Measurements from ENCODE around the gene HEPN1.

HEPN1 gene

GRCh38 chr11:124886476-124886875 is 32.6 kb upstream of the HEPN1 start:
- no peak for DNase-seq

- DNase-seq = no peak
These were observed 31.9 kb upstream of the HEPN1 start for GRCh38 chr11:124886978-124887666.

- DNase-seq = no peak
These were observed 31.4 kb upstream of the HEPN1 start for GRCh38 chr11:124887667-124888013.

GRCh38 chr11:124889191-124890091 is 29.6 kb upstream of the HEPN1 start:
- DNase-seq = no peak

GRCh38 chr11:124890151-124890550 is 28.9 kb upstream of the HEPN1 start:
- DNase-seq = no peak

- no peak for DNase-seq
These were observed 28.2 kb upstream of the HEPN1 start for GRCh38 chr11:124890683-124891372.

- DNase-seq = no peak
These were observed 27.6 kb upstream of the HEPN1 start for GRCh38 chr11:124891373-124891861.

GRCh38 chr11:124892146-124892545 is 26.9 kb upstream of the HEPN1 start:
- no peak for DNase-seq

GRCh38 chr11:124892750-124893454 is 26.1 kb upstream of the HEPN1 start:
- DNase-seq = no peak

- DNase-seq = no peak
These were observed 25.2 kb upstream of the HEPN1 start for GRCh38 chr11:124893781-124894401.

GRCh38 chr11:124894606-124895430 is 24.2 kb upstream of the HEPN1 start:
- no peak for DNase-seq

- DNase-seq = no peak
These were observed 23.5 kb upstream of the HEPN1 start for GRCh38 chr11:124895471-124895971.

- DNase-seq = no peak
These were observed 22.8 kb upstream of the HEPN1 start for GRCh38 chr11:124896071-124896750.

GRCh38 chr11:124896821-124897391 is 22.1 kb upstream of the HEPN1 start:
- no peak for DNase-seq

GRCh38 chr11:124897674-124898262 is 21.3 kb upstream of the HEPN1 start, which contains the start of gene ROBO4:
TSS of gene ROBO4 (minus strand) at chr11:124897865. CDS start at chr11:124897795, 70 bp downstream.
- no peak for DNase-seq

- no peak for DNase-seq
These were observed 20.8 kb upstream of the HEPN1 start for GRCh38 chr11:124898263-124898680.

- DNase-seq = no peak
These were observed 20.3 kb upstream of the HEPN1 start for GRCh38 chr11:124898711-124899110.

GRCh38 chr11:124899383-124900145 is 19.5 kb upstream of the HEPN1 start:
- DNase-seq = no peak

GRCh38 chr11:124900464-124900863 is 18.6 kb upstream of the HEPN1 start:
- no peak for DNase-seq

Data from activated CD4-positive, CD25-positive, alpha-beta regulatory T cell (primary cell).